GM21390 (cell line): ENCODE data around the gene NR2C2AP.
A peak's percentile ranks its signal among the peaks of the same experiment; 100 is the strongest.

Experiments used
- ATAC-seq: cut with Tn5 transposase; IDR thresholded peaks from one replicate; pipeline ENCODE4 v1.9.1; 2021; ENCODE audit not compliant: unreplicated experiment

The NR2C2AP gene

GRCh38 chr19:19215792-19216191, 12.6 kb upstream of the NR2C2AP start:
- ATAC-seq, result no peak

- no peak for ATAC-seq
Measured at GRCh38 chr19:19214892-19215291, 11.7 kb upstream of the NR2C2AP start.

GRCh38 chr19:19214159-19214490, 10.9 kb upstream of the NR2C2AP start:
- no peak for ATAC-seq

GRCh38 chr19:19213426-19214158, 10.4 kb upstream of the NR2C2AP start:
- no peak for ATAC-seq

- ATAC-seq, result no peak
Measured at GRCh38 chr19:19212916-19213315, 9.7 kb upstream of the NR2C2AP start.

DNA sequence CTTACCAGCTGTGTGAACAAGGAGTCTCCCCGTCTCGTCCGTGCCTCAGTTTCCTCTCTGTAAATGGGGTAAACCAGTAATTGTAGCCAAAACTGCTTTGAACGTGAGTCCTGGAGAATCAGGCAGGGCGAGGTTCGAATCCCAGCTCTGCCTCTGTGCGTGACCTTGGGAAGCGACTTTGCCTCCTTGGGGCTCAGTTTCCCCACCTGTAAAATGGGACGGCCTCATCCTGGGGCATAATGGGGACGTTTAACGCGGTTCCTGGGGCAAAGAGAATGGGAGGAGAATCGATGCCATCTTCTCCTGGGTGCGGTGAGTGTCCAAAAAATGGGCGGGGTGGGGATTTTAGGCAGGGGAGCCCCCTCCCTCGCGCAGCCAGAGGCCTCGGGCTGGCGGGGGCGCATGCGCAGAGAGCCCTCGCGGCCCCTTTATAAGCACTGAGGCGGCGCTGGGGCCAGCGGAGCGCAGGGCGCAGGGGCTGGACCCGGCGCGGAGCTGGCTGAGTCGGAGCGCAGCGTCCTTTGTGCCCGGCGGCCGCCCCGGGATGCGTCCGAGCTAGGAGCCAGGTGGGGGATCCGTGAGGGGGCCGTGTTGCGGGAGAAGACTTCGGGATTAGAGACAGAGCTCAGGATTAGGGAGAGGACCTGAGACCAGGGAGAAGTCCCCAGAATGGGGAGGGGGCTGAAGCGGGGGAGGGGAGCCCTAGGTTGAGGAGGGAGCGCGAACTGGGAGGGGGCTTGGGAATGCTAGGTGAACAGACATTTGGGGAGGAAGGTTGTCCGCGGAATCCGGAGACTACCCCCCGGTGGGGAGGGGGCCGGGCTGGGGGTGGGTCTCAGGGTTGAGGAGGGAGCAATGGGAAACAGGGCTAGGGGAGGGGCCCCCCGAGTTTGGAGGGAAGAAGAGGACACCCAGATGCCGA, 8.5 kb upstream of the NR2C2AP start, which contains the start of gene NCAN:
TSS of gene NCAN (plus strand) at position 460 of the 922 bp plus-strand sequence. CDS start 4,996 bp downstream, outside the sequence.
- no peak for ATAC-seq

- no peak for ATAC-seq
Measured at GRCh38 chr19:19209372-19209771, 6.2 kb upstream of the NR2C2AP start.

GRCh38 chr19:19207637-19208572, 4.7 kb upstream of the NR2C2AP start:
- ATAC-seq, result no peak

- no peak for ATAC-seq
Measured at GRCh38 chr19:19206938-19207337, 3.7 kb upstream of the NR2C2AP start.

DNA sequence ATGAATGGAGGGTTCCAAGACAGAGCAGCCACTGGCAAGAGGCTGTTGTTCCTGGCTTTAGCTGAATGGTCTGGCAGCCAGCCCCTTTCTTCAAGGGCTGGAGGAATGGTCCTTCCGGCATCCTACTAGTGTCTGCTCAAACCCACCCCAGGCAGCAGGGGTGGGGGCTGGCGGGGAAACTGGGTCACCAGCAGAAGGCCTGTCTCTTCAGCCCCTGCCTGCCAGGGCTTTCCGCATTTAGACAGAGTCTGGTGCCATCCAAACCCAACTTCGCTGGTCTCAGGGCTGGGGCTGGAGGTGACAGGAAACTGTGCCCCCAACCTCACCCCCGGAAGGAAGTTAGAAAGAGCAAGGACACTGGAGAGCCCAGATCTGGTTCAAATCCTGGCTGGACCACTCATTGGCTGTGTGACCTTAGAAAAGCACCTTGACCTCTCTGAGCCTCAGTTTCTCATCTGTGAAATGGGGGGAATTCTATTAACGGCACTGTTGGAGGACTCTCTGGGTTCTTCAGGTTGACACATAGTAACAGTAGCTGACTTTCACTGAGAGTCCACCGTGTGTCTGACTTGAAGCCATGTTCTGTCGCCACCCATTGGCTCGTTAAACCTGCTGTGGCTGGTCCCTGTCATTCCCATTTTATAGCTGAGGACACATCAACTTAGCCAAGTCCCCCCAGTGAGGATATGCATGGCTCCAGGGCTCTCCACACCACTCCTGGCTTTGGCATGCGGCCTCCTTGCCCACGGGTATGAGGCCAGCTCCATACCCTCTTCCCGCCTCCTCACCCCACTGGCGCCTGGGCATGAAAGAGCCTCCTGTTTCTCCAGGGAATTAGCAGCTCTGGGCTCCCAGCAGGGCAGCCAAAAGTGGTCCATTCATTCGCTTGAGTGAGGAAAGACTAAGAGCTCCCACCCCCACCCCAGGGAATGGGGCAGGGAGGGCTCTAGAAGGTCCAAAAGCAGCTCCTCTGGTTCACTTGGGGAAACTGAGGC, 2.5 kb upstream of the NR2C2AP start:
- no peak for ATAC-seq

DNA sequence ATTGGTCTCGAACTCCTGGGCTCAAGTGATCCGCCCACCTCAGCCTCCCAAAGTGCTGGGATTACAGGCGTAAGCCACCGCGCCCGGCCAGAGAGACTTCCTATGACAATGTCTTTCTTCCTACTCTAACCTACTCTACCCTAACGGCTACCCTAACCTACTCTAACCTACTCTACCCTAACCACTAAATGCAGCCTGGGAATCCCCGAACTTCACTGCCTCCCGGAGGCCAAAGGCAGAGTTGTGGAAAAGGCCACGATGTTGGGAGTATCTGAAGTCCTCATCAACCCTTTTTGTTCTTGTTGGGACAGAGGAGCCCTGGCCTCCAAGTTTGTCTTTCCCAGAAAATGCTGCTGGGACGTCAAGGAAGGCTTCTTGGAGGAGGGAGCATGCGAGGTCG, 967 bp upstream of the NR2C2AP start:
- ATAC-seq, result no peak

GRCh38 chr19:19202707-19203011, 555 bp downstream of the NR2C2AP start:
- ATAC-seq, result no peak

GRCh38 chr19:19201697-19202630, 1.2 kb downstream of the NR2C2AP start:
- ATAC-seq, result no peak

DNA sequence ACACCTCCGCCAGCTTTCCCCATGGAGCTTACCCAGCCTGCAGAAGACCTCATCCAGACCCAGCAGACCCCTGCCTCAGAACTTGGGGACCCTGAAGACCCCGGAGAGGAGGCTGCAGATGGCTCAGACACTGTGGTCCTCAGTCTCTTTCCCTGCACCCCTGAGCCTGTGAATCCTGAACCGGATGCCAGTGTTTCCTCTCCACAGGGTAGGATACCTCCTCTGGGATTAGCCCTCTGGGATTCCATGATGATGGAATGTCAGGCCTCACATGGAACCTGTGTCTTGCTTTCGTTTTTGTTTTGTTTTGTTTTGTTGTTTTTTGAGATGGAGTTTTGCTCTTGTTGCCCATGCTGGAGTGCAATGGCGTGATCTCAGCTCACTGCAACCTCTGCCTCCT, 9.3 kb downstream of the NR2C2AP start:
- no peak for ATAC-seq

GRCh38 chr19:19192910-19193423, 10.2 kb downstream of the NR2C2AP start:
- no peak for ATAC-seq

DNA sequence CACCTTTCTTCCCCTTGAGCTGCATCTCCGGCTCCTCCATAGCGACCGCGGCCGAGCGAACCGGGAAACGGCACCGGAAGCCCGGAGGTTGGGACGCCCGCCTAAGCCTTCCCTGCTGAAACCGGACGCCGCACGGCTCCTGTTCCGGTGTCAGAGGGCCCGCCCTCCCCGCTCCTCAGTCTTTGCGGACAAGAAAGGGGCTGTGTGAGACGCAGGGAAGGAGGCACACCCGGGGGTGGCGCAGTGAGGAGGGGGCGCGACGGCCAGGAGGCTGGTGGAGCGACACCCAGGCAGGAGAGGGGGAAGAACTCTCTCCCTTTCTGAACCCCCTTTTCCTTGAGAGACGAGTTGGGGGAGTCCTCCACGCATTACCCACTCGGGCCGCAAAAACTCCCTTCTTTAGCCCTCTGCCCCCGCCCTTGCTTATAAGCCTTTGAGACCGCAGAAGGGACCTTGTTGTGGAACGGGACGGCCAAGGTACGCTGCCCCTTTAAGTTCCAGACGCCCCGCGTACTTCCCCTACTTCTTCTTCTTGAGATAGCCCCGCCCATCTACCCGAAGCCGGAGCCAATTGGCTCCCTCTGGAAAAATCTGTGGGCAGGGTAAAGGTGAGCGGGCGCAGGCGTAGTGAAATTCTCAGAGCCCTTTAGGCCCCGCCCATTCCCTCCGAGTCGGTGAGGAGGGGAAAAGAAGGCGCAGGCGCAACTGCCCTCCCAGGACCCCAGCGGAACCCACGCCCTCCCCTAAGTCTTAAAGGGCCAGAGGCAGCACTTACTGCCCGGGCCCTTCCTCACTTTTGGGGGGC, 10.9 kb downstream of the NR2C2AP start, which contains the start of the genes BORCS8 and RFXANK:
TSS of gene BORCS8 (minus strand) at position 75 of the 805 bp plus-strand sequence. CDS start at position 40, 35 bp downstream.
TSS of gene RFXANK (plus strand) at position 181 of the 805 bp plus-strand sequence. CDS start 1,689 bp downstream, outside the sequence.
- peak; percentile 75 for ATAC-seq

DNA sequence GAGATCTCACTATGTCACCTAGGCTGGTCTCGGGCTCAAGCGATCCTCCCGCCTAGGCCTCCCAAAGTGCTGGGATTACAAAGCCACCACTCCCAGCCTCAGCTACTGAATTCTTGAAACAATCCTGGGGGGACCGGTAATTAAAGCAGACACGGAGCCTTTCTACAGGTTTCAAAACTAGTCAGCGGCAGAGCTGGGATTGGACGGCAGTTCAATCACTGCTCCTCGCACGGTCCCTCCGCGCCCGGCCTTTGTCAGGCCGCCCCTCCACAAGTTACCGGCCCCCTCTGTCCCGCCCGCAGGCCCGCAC, 11.5 kb downstream of the NR2C2AP start:
- no peak for ATAC-seq

DNA sequence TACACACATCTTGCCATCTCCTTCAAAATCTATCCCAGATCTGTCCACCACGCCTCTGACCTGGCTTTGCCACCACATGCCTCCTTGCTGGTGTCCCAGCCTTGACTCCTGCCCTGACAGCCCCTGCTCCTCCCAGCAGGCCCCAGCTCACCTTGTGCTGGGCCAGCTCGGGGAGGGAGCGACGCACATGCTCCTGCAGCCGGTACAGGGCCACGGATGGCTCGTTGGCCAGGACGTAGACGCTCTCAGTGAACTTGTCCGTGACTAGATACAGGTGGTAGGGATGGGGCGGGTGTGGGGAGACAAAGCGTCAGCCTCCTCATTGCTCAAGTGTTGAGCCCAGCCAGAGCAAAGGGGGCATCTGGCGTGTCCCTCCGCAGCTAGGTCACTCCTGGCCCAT, 16.5 kb downstream of the NR2C2AP start:
- ATAC-seq, result no peak
